AG10803 (cell line): ENCODE measurements around the gene CDON.

ENCODE experiments used
- DNase-seq: peaks from one replicate; pipeline ENCODE4 v3.0.0; 2010; ENCODE audit warnings: low read depth
- H3K4me3 ChIP-seq: 2 replicates; pipeline ENCODE4 v1.5.1; 2011; ENCODE audit warnings: mild to moderate bottlenecking, low read length, control low read depth
- TF ChIP-seq, protein P1 (sequence below): conservative IDR thresholded peaks from 2 replicates; pipeline ENCODE4 v1.5.1; 2011; ENCODE audit warnings: mild to moderate bottlenecking, low read length, control low read depth, inconsistent platforms

Gene CDON

DNA sequence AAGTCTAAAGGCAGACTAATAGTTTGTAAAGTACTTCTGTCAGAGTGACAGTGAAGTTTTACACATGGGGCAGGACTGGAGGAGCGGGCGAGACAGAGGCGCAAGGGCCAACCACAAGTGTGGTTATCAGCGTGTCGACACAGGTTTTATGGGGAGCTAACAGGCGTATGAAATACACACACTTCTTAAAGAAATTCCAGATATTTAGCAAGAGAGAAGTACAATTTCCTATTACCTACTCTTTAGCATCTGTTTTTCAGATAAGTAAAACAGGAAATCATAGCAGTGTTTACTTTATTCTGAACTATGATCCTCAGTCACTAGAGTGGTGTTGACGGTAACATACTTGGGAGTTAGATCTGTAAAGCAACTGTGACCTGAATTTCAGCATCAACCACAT lies 94.3 kb downstream of the CDON start:
- H3K4me3 ChIP-seq = no peak overlapping the region
- no peak for DNase-seq
- TF ChIP-seq, protein P1, sequence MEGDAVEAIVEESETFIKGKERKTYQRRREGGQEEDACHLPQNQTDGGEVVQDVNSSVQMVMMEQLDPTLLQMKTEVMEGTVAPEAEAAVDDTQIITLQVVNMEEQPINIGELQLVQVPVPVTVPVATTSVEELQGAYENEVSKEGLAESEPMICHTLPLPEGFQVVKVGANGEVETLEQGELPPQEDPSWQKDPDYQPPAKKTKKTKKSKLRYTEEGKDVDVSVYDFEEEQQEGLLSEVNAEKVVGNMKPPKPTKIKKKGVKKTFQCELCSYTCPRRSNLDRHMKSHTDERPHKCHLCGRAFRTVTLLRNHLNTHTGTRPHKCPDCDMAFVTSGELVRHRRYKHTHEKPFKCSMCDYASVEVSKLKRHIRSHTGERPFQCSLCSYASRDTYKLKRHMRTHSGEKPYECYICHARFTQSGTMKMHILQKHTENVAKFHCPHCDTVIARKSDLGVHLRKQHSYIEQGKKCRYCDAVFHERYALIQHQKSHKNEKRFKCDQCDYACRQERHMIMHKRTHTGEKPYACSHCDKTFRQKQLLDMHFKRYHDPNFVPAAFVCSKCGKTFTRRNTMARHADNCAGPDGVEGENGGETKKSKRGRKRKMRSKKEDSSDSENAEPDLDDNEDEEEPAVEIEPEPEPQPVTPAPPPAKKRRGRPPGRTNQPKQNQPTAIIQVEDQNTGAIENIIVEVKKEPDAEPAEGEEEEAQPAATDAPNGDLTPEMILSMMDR = no peak

DNA sequence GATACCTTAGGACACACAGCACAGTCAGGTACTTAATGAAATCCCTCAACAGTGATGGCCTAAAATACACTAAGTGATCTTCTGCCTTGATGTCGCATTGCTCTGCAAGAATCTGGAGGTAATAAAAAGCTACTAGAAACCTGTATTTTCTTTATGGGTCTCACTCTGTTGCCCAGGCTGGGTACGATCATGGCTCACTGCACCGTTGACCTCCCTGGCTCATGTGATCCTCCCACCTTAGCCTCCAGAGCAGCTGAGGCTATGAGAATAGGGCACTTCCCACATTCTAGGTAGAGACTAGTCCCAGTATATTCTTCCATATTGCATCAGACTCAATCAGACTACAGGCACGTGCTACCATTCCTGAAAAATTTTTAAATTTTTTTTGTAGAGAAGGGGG lies 95.2 kb downstream of the CDON start:
- TF ChIP-seq, protein P1 = no peak
- DNase-seq = no peak
- no peak overlapping the region for H3K4me3 ChIP-seq

DNA sequence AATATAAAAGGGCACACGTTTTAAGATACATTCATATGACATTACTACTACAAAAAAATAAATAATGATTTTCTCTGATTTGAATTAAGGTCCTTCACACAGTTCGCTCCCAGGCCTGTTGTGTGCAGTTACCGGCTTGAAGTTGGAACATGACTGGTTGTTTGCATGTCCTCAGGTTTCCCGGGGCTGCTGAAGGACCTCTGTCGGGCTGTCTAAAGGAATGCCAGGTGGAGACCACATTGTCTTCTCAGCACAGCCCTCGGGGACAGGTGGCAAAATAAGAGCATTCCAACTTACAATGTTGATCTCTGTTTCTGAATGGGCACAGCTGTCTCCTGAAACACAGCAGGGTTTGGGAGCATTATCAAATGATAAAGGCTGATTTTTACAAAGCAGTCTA lies 101.9 kb downstream of the CDON start:
- no peak overlapping the region for H3K4me3 ChIP-seq
- TF ChIP-seq, protein P1 = no peak
- DNase-seq = no peak

DNA sequence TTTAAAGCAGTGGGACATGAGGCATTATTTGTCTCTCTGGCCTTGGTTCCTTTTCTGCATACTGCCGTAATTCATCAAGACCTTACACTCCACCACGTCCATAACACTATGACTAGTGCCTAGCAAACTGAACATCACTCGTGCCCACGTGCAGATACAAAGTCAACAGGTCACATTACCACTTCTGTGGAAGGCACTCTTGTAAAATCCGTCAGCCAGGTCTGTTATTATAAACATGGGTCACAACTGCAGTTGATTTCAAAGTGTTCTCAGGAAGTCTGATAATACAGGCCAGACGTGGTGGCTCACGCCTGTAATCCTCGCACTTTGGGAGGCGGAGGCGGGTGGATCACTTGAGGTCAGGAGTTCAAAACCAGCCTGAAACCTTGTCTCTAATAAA lies 102.7 kb downstream of the CDON start:
- TF ChIP-seq, protein P1 = no peak
- H3K4me3 ChIP-seq = no peak overlapping the region
- no peak for DNase-seq

DNA sequence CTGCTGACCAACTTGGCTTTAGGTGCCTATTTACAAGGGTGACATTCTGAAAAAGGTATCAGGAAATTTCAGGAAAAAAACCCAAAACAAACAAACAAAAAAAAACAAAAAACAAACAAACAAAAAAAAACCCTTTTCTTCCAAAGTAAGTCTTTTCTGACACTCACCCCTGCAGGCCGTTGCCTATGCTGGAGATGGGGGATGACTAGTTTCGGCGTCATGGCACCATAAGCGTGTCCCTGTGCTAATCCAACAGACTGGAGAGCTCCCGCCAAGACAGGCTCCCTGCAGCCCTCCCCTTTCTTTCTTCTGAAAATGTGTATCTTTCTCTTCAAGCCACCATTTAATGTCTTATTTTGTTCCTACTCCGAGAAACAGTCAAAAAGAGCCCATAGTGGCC lies 103.2 kb downstream of the CDON start:
- TF ChIP-seq, protein P1 = no peak
- no peak overlapping the region for H3K4me3 ChIP-seq
- DNase-seq = no peak

DNA sequence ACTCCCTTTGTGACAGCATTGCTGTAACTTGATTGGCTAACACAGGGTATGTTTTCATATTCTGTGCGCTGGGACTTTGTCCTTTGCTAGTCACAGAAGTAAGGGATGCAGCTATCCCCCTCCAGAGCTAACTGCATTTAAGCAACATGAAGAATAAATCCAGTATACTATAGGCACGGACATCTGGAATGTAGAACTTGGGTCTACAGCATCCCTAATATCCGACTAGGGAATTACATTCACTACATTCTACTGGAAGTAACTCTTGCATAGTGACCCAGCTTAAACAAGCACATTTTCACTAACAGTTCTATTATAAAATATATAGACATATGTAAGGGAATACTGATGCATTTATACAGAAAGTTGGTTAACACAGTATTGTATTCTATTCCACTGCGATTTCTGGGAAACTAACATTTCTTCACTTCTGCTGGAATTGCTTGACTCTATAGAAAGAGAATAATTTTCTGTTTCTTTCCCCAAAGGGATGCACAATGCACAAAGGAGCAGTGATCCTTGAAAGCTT lies 103.7 kb downstream of the CDON start:
- TF ChIP-seq, protein P1 = no peak
- H3K4me3 ChIP-seq = no peak overlapping the region
- no peak for DNase-seq

DNA sequence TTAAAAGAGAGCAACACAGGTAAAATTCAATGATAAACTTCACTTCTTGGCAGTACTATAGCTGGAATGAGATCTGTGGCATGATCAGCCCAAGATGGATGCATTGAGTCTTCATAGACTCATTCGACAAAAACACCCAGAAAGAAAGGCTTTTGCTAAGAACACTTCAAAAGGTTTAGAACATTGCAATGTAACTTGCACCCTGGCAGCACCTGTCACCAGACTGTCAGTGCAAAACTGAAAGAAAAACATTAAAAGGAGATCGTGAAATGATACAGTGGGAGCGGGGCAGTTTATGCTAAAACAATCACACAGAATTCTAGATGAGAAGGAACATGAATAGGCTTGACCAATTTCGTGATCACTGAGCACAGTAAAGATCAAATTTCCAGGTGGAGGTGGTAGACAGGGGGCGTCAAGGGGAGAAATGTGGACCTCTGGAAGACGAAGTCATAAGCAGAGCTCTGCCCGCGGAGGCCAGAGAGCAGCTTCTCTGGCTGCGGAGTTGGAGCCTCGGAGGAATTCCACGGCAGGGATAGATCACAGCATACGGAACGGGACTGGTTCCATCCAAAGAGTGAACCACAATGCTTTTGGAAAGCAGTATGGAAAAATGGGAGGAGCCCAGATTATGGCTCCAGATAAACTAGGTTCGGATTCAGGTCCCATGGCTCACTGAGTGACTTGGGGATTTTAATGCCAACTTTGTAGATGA lies 104.9 kb downstream of the CDON start:
- H3K4me3 ChIP-seq = no peak overlapping the region
- TF ChIP-seq, protein P1 = no peak
- DNase-seq = no peak
